Kidney (tissue), 14 donors: ENCODE measurements around the gene DEPDC5. TPM values are rescaled to one million over a fixed set of nuclear protein-coding genes. Genes with fewer than 3 reads are reported as not detected.

Source experiments
- DNase-seq, 5 donors: peaks; one replicate each; pipeline ENCODE4 v3.0.0-alpha.2; 2013 to 2020
- FAIRE-seq: peaks from 2 replicates; lab custom pipeline; 2012; peaks lifted over from hg19 to GRCh38; lab: Jason Lieb, UNC
- H3K27ac ChIP-seq, 2 donors: one replicate each; pipeline ENCODE4 v1.7.0; 2013; ENCODE audit warnings: low read depth in 2 of 2, low read length in 2 of 2, inconsistent platforms in 1 of 2
- H3K27me3 ChIP-seq: one replicate; pipeline ENCODE4 v1.7.1; 2013; ENCODE audit warnings: low read length, inconsistent platforms; ENCODE audit not compliant: control insufficient read depth, insufficient read depth
- H3K36me3 ChIP-seq, 3 donors: one replicate each; pipeline versions ENCODE4 v1.7.0 to v1.7.1; 2013; ENCODE audit warnings: low read length in 3 of 3, control low read depth in 1 of 3, inconsistent platforms in 1 of 3; ENCODE audit not compliant: insufficient read depth in 3 of 3, control insufficient read depth in 2 of 3
- H3K4me1 ChIP-seq, 3 donors: one replicate each; pipeline versions ENCODE4 v1.7.0 to v1.7.1; 2013; ENCODE audit warnings: low read length in 3 of 3, inconsistent platforms in 1 of 3, low read depth in 1 of 3; ENCODE audit not compliant: control insufficient read depth in 2 of 3, insufficient read depth in 2 of 3
- H3K4me3 ChIP-seq, 3 donors: one replicate each; pipeline versions ENCODE4 v1.7.0 to v1.8.1; 2013; ENCODE audit warnings: low read length in 3 of 3, control low read depth in 1 of 3, inconsistent platforms in 1 of 3
- H3K9ac ChIP-seq, 3 donors: one replicate each; pipeline versions ENCODE4 v1.7.0 to v1.7.1; 2013; ENCODE audit warnings: low read length in 3 of 3, control low read depth in 1 of 3, inconsistent platforms in 1 of 3
- H3K9me3 ChIP-seq, 3 donors: one replicate each; pipeline versions ENCODE4 v1.7.0 to v1.7.1; 2013; ENCODE audit warnings: low read length in 3 of 3, control low read depth in 1 of 3, inconsistent platforms in 1 of 3; ENCODE audit not compliant: control insufficient read depth in 2 of 3, insufficient read depth in 1 of 3
- CTCF ChIP-seq: IDR thresholded peaks from 3 replicates; pipeline ENCODE4 v1.5.1; 2012; ENCODE audit warnings: mild to moderate bottlenecking, moderate library complexity, borderline replicate concordance; ENCODE audit not compliant: insufficient read depth; ENCODE audit errors: extremely low read depth
- intact Hi-C: fragments of 100-400 bp; cut with DNase I; formaldehyde crosslinking; loops from one replicate; pipeline ENCODE4 v1.11.1; 2022
- polyA plus RNA-seq: library from polyadenylated mRNA; stranded (reverse); fragments of 350-450 nt; fragmentation: Illumina TruSeq; extraction: RNeasy Lipid Tissue Mini Kit (QIAGEN cat#74804); gene quantifications from one replicate; pipeline ENCODE4 v1.2.3, GENCODE V29; 2014; ENCODE audit warnings: low read depth, low replicate concordance; ENCODE audit not compliant: insufficient read depth
- total RNA-seq: library from RNA; stranded (reverse); fragmentation: NEBNext Ultra II Directional; extraction: Animal tissue kit (Norgen Biotek cat#: 25700); gene quantifications from one replicate; pipeline ENCODE4 v1.2.1, GENCODE V29; 2021
- donor health status: control.
- donor health status: control.
- donor health status: control.
- donor health status: control.
- donor health status: control.
- donor health status: DM: yes; HTN: yes; CAD: no.
- donor health status: Normal renal cell carcinoma (clear cell type).

DEPDC5 gene
- total and polyA plus RNA-seq, 2 donors from 2014 or later, result 12.1 to 27.3 TPM

- TF ChIP-seq CTCF, result no peak
- Histone ChIP-seq H3K36me3 (peaks cover 3 to 13% (median 3%) of the 10 kb centered on the region in 3 donors), H3K9ac (no peak overlapping the region), H3K27ac (no peak overlapping the region), H3K27me3 (no peaks in the 10 kb centered on the region), H3K4me3 (no peak overlapping the region), H3K9me3 (no peaks in the 10 kb centered on the region), H3K4me1 (peaks cover 0 to 10% (median 6%) of the 10 kb centered on the region in 3 donors)
- no peak for FAIRE-seq
- intact Hi-C loops, result no loop called here
- DNase-seq, result no peak
Measured at GRCh38 chr22:31952094-31952401, 198.2 kb downstream of the DEPDC5 start.

- intact Hi-C loops, result no loop called here
- H3K4me3 ChIP-seq, result no peak overlapping the region
- H3K27ac ChIP-seq, result no peak overlapping the region
- no peaks in the 10 kb centered on the region for H3K27me3 ChIP-seq
- peaks cover 3 to 17% (median 3%) of the 10 kb centered on the region in 3 donors for H3K36me3 ChIP-seq
- no peak for TF ChIP-seq CTCF
- no peak overlapping the region for H3K9ac ChIP-seq
- peaks cover 0 to 10% (median 6%) of the 10 kb centered on the region in 3 donors for H3K4me1 ChIP-seq
- DNase-seq, result no peak
- no peaks in the 10 kb centered on the region for H3K9me3 ChIP-seq
- no peak for FAIRE-seq
Measured at GRCh38 chr22:31952472-31952871, 198.7 kb downstream of the DEPDC5 start.

GRCh38 chr22:31953261-31953660 is 199.4 kb downstream of the DEPDC5 start:
- no peaks in the 10 kb centered on the region for H3K27me3 ChIP-seq
- H3K36me3 ChIP-seq, result peaks cover 3 to 23% (median 7%) of the 10 kb centered on the region in 3 donors
- no peak overlapping the region for H3K27ac ChIP-seq
- no peak overlapping the region for H3K9ac ChIP-seq
- no peak for TF ChIP-seq CTCF
- no peaks in the 10 kb centered on the region for H3K9me3 ChIP-seq
- H3K4me1 ChIP-seq, result peaks cover 0 to 10% (median 6%) of the 10 kb centered on the region in 3 donors
- DNase-seq, result no peak
- FAIRE-seq, result no peak
- H3K4me3 ChIP-seq, result no peak overlapping the region
- intact Hi-C loops, result no loop called here
